Epithelial cell of prostate (primary cell): ENCODE measurements around the gene CDH13.

Experiments
- DNase-seq: peaks from one replicate; pipeline ENCODE4 v3.0.0-alpha.2; 2011; ENCODE audit warnings: low read depth, low spot score
- H3K27ac ChIP-seq: fragments of 450-650 bp; 2 replicates; pipeline ENCODE4 v1.5.1; 2017; ENCODE audit warnings: mild to moderate bottlenecking

Gene CDH13

GRCh38 chr16:83542491-83542890 is 915.7 kb downstream of the CDH13 start:
- no peak overlapping the region for H3K27ac ChIP-seq
- no peak for DNase-seq

GRCh38 chr16:83549316-83550182 is 922.8 kb downstream of the CDH13 start:
- no peak overlapping the region for H3K27ac ChIP-seq
- no peak for DNase-seq

- no peak for DNase-seq
- H3K27ac ChIP-seq, result no peak overlapping the region
Observed at GRCh38 chr16:83550183-83550569, 923.4 kb downstream of the CDH13 start.

GRCh38 chr16:83552228-83552627 is 925.5 kb downstream of the CDH13 start:
- H3K27ac ChIP-seq, result no peak overlapping the region
- DNase-seq, result no peak

GRCh38 chr16:83552930-83553329 is 926.2 kb downstream of the CDH13 start:
- no peak overlapping the region for H3K27ac ChIP-seq
- no peak for DNase-seq

GRCh38 chr16:83554096-83554495 is 927.3 kb downstream of the CDH13 start:
- no peak for DNase-seq
- H3K27ac ChIP-seq, result no peak overlapping the region

GRCh38 chr16:83554540-83554939 is 927.8 kb downstream of the CDH13 start:
- DNase-seq, result no peak
- H3K27ac ChIP-seq, result no peak overlapping the region

GRCh38 chr16:83561876-83562275 is 935.1 kb downstream of the CDH13 start:
- DNase-seq, result no peak
- H3K27ac ChIP-seq, result no peak overlapping the region

GRCh38 chr16:83568345-83568744 is 941.6 kb downstream of the CDH13 start:
- no peak for DNase-seq
- no peak overlapping the region for H3K27ac ChIP-seq

GRCh38 chr16:83574388-83574787 is 947.6 kb downstream of the CDH13 start:
- H3K27ac ChIP-seq, result peak overlapping the region; percentile 50
- DNase-seq, result peak; percentile 90

GRCh38 chr16:83577078-83577745 is 950.4 kb downstream of the CDH13 start:
- H3K27ac ChIP-seq, result no peak overlapping the region
- DNase-seq, result no peak

- DNase-seq, result no peak
- H3K27ac ChIP-seq, result no peak overlapping the region
Observed at GRCh38 chr16:83578171-83578570, 951.4 kb downstream of the CDH13 start.

GRCh38 chr16:83579027-83579426 is 952.3 kb downstream of the CDH13 start:
- H3K27ac ChIP-seq, result no peak overlapping the region
- no peak for DNase-seq

- no peak for DNase-seq
- no peak overlapping the region for H3K27ac ChIP-seq
Observed at GRCh38 chr16:83579436-83579835, 952.7 kb downstream of the CDH13 start.

- no peak for DNase-seq
- H3K27ac ChIP-seq, result no peak overlapping the region
Observed at GRCh38 chr16:83581082-83581481, 954.3 kb downstream of the CDH13 start.

GRCh38 chr16:83581994-83582747 is 955.4 kb downstream of the CDH13 start:
- no peak overlapping the region for H3K27ac ChIP-seq
- DNase-seq, result no peak

- DNase-seq, result no peak
- H3K27ac ChIP-seq, result no peak overlapping the region
Observed at GRCh38 chr16:83586036-83586435, 959.3 kb downstream of the CDH13 start.

- no peak overlapping the region for H3K27ac ChIP-seq
- DNase-seq, result no peak
Observed at GRCh38 chr16:83586461-83587200, 959.9 kb downstream of the CDH13 start.

- no peak overlapping the region for H3K27ac ChIP-seq
- no peak for DNase-seq
Observed at GRCh38 chr16:83587201-83587600, 960.4 kb downstream of the CDH13 start.

GRCh38 chr16:83588070-83588469 is 961.3 kb downstream of the CDH13 start:
- H3K27ac ChIP-seq, result no peak overlapping the region
- peak; percentile 14 for DNase-seq
